Left ventricle myocardium inferior (tissue), 1 donor: ENCODE data around the gene RBBP8NL. TPM values are rescaled to one million over a fixed set of nuclear protein-coding genes. Genes with fewer than 3 reads are reported as not detected.

Experiments
- DNase-seq: peaks from one replicate; pipeline ENCODE4 v3.0.0-alpha.2; 2020
- H3K27ac ChIP-seq: fragments of 200-600 bp; replicated peaks from 2 replicates; pipeline ENCODE4 v1.8.0; 2021
- H3K27me3 ChIP-seq: fragments of 200-600 bp; 2 replicates; pipeline ENCODE4 v1.8.0; 2021; ENCODE audit warnings: low read depth
- H3K36me3 ChIP-seq: fragments of 200-600 bp; 2 replicates; pipeline ENCODE4 v1.8.0; 2021
- H3K4me1 ChIP-seq: fragments of 200-600 bp; 2 replicates; pipeline ENCODE4 v1.8.0; 2021
- H3K4me3 ChIP-seq: fragments of 200-600 bp; 2 replicates; pipeline ENCODE4 v1.8.0; 2021; ENCODE audit warnings: mild to moderate bottlenecking, moderate library complexity
- H3K9me3 ChIP-seq: fragments of 200-600 bp; replicated peaks from 2 replicates; pipeline ENCODE4 v1.8.0; 2021
- CTCF ChIP-seq: fragments of 200-600 bp; IDR thresholded peaks from 2 replicates; pipeline ENCODE4 v1.8.0; 2021; ENCODE audit warnings: antibody characterized with exemption, mild to moderate bottlenecking, borderline replicate concordance
- intact Hi-C: fragments of 100-400 bp; cut with micrococcal nuclease; formaldehyde crosslinking; loops from one replicate; pipeline ENCODE4 v1.11.0; 2022
- total RNA-seq: library from RNA; stranded (reverse); fragmentation: NEBNext Ultra II Directional; extraction: Animal tissue kit (Norgen Biotek cat#: 25700); gene quantifications from one replicate; pipeline ENCODE4 v1.2.1, GENCODE V29; 2021
- donor health status: DM: no; HTN: yes; CAD: no; lungs with severe emphysema.

Gene RBBP8NL
- total RNA-seq, 1 donor from 2014 or later, result not detected

DNA sequence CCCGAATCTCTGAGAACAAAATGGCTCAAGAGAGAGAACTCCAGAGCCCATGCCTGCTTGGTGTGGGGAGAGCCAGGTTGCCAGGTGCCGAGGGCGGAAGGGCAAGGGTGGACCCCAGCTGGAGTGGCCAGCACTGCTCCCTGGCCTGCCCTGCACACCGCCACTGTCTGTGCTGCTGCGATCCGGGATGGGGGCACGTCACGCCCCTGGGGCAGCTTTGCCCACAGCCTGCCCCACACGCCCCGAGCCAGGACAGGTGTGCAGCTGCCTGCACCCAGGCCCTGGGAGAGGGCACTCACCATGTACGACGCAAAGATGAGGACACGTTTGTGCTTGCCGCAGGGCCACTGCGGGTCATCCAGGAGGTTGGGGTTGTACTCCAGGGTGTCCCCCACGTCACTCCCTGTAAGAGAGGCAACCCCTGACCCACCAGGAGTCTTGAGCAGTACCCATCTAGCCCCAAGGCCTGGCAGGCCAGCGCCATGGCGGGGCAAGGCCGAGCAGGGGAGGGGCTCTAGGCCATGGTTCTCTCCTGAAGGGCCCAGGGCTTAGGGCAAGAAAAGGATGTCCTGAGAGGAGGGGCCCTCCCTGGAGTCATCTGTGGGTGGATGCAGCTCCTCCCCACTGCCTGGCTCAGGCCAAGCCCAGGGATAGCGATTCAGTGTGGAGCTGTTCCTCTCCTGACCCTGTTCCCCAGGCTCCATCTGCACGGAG is 34.6 kb downstream of the RBBP8NL start:
- Histone ChIP-seq H3K36me3 (peaks cover 74% of the 10 kb centered on the region), H3K27ac (no peak overlapping the region), H3K4me3 (no peak overlapping the region), H3K9me3 (no peaks in the 10 kb centered on the region), H3K4me1 (peaks cover 17% of the 10 kb centered on the region), H3K27me3 (no peaks in the 10 kb centered on the region)
- TF ChIP-seq CTCF, result no peak
- intact Hi-C loops, result no loop called here
- DNase-seq, result no peak

DNA sequence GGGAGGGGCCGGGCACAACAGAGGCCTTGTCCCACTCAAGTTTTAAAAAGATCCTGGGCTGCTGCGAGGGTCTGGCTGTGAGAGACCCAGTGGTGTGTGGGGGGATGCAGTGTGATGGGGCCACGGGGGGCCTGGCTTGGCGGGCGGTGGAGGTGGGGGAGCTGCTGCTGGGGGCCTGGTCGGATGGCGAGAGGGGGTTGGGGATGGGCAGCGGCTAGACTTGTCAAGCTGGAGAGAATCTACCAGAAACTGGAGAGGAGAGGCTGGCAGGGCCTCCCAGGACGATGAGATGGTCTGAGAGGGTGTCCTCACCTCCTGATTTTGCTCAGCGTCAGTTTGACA is 35.3 kb downstream of the RBBP8NL start:
- no peak overlapping the region for H3K27ac ChIP-seq
- DNase-seq, result no peak
- H3K27me3 ChIP-seq, result no peaks in the 10 kb centered on the region
- no peak for TF ChIP-seq CTCF
- H3K36me3 ChIP-seq, result peaks cover 74% of the 10 kb centered on the region
- H3K9me3 ChIP-seq, result no peaks in the 10 kb centered on the region
- H3K4me3 ChIP-seq, result no peak overlapping the region
- intact Hi-C loops, result no loop called here
- peaks cover 23% of the 10 kb centered on the region for H3K4me1 ChIP-seq

GRCh38 chr20:62391165-62392076 is 35.9 kb downstream of the RBBP8NL start:
- H3K27ac ChIP-seq, result no peak overlapping the region
- peaks cover 22% of the 10 kb centered on the region for H3K4me1 ChIP-seq
- no peaks in the 10 kb centered on the region for H3K9me3 ChIP-seq
- H3K4me3 ChIP-seq, result no peak overlapping the region
- TF ChIP-seq CTCF, result no peak
- H3K36me3 ChIP-seq, result peaks cover 74% of the 10 kb centered on the region
- intact Hi-C loops, result no loop called here
- DNase-seq, result no peak
- H3K27me3 ChIP-seq, result no peaks in the 10 kb centered on the region

GRCh38 chr20:62390317-62391164 is 36.8 kb downstream of the RBBP8NL start:
- no peak for TF ChIP-seq CTCF
- no peak for DNase-seq
- H3K27me3 ChIP-seq, result no peaks in the 10 kb centered on the region
- H3K9me3 ChIP-seq, result no peaks in the 10 kb centered on the region
- H3K4me1 ChIP-seq, result peaks cover 31% of the 10 kb centered on the region
- peaks cover 70% of the 10 kb centered on the region for H3K36me3 ChIP-seq
- H3K27ac ChIP-seq, result no peak overlapping the region
- intact Hi-C loops, result no loop called here
- no peak overlapping the region for H3K4me3 ChIP-seq

- TF ChIP-seq CTCF, result no peak
- no peak for DNase-seq
- no peaks in the 10 kb centered on the region for H3K9me3 ChIP-seq
- H3K27ac ChIP-seq, result no peak overlapping the region
- peaks cover 37% of the 10 kb centered on the region for H3K4me1 ChIP-seq
- peaks cover 62% of the 10 kb centered on the region for H3K36me3 ChIP-seq
- no peaks in the 10 kb centered on the region for H3K27me3 ChIP-seq
- intact Hi-C loops, result no loop called here
- no peak overlapping the region for H3K4me3 ChIP-seq
Measured at GRCh38 chr20:62389601-62390087, 37.7 kb downstream of the RBBP8NL start.
